Uterine smooth muscle cell (primary cell): ENCODE results near the gene REG1A. TPM values are rescaled to one million over a fixed set of nuclear protein-coding genes. Genes with fewer than 3 reads are reported as not detected.

Source experiments
- total RNA-seq: library from RNA; depleted of rRNA; stranded (reverse); fragments of >200 nt; gene quantifications from 2 replicates; pipeline ENCODE4 v1.2.3, GENCODE V29; 2014

REG1A gene, protein sequence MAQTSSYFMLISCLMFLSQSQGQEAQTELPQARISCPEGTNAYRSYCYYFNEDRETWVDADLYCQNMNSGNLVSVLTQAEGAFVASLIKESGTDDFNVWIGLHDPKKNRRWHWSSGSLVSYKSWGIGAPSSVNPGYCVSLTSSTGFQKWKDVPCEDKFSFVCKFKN
- not detected in 2 replicates for total RNA-seq

DNA sequence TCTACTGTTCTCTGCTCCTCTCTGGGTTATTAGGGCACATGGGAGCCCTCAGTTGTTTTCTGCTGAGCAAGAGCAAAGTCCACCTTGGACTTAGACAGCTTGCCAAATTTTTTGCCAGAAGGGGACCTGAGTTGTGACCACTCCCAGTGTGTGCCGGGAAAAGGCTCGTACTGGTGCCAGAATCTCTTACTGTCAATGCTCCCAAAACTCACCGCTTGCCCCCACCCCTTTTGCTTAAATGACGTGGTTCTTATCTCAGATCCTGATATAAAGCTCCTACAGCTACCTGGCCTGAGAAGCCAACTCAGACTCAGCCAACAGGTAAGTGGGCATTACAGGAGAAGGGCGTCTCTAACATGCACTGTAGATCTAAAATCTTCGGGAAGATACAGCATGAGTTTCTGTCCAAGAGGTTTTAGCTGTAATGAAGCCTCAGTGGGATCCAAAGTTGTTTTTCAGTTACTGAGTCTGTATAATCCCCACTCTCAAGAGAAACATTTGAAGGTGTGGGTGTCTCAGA, at the start of gene REG1A:
REG1A (plus strand) TSS at position 295 of the 520 bp plus-strand sequence. CDS start 374 bp downstream, outside the sequence.

DNA sequence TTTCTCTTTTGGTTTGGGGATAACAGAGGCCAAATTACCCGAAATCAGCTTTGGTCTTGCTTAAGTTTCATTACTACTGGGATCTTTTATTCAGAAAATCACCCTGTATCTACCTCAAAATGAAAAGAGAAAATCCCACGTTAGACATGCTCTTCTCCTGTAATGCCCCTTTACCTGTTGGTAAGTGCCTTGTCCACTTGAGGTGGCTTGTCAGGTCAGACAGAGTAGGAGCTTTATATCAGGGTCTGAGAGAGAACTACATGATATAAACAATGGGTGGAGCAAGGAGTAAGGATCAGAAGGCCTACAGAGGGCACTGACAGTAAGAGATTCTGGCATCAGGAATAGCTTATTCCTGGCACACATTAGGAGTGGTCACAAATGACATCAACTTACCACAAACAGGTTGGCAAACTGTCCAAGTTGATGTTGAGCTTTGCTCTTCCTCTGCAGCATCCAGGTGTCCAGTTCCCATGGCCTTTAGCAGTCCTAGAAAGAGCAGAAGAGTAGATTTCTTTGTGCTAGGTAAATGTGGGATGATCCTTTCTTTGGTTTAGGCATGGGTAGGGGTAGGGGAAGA, 32.4 kb upstream of the REG1A start, which contains the start of gene REG1B:
REG1B (minus strand) TSS at position 209 of the 580 bp plus-strand sequence. CDS start 381 bp downstream, outside the sequence.

DNA sequence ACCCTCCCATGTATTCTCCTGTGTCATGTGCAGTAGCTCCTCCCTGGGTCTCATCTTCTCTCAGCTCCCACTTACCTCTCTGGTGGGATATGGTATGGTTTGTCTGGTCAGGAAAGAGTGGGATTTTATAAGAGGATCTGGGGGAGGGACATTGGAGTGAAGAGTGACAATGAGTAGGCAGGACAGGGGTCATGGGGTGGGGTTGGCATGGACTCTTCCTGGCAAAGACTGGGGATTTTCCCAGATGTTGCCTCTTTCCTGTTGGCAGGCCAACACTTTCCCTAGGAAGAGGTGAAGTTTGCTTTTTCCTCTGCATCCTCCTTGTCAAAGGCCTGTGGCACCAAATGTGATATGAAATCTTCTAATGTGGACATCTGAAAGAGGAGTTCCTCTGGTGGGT, 39.4 kb downstream of the REG1A start, which contains the start of gene REG3A:
REG3A (minus strand) TSS at position 101 of the 400 bp plus-strand sequence. CDS start 348 bp downstream, outside the sequence.

Other genes starting within 250 kb of the REG1A start
- gene REG3G, start 94.8 kb upstream of the REG1A start, total RNA-seq = not detected in 2 replicates
- not detected in 2 replicates for gene REG1B, start 32.5 kb upstream of the REG1A start, total RNA-seq
- not detected in 2 replicates for gene REG3A, start 39.3 kb downstream of the REG1A start, total RNA-seq